Uterus (tissue), 4 donors: ENCODE measurements around the gene DNAJC17. TPM values are rescaled to one million over a fixed set of nuclear protein-coding genes. Genes with fewer than 3 reads are reported as not detected.

Experiments used
- DNase-seq, 2 donors: peaks; one replicate each; pipeline ENCODE4 v3.0.0-alpha.2; 2019 to 2020
- H3K27ac ChIP-seq, 2 donors: fragments of 200-600 bp; sonication (generic); 1 replicate in 1 of 2; 2 replicates in 1 of 2; pipeline ENCODE4 v1.5.1; 2016 to 2018
- H3K27me3 ChIP-seq, 2 donors: fragments of 200-600 bp; sonication (generic); one replicate each; pipeline ENCODE4 v1.5.1; 2018 to 2019; ENCODE audit warnings: control low read depth in 1 of 2
- H3K36me3 ChIP-seq, 2 donors: fragments of 200-600 bp; sonication (generic); one replicate each; pipeline ENCODE4 v1.5.1; 2019; ENCODE audit warnings: control low read depth in 1 of 2
- H3K4me1 ChIP-seq, 2 donors: fragments of 200-600 bp; sonication (generic); one replicate each; pipeline ENCODE4 v1.5.1; 2018 to 2019; ENCODE audit warnings: control low read depth in 1 of 2
- H3K4me3 ChIP-seq, 2 donors: fragments of 200-600 bp; sonication (generic); 1 replicate in 1 of 2; 2 replicates in 1 of 2; pipeline ENCODE4 v1.5.1; 2018 to 2019; ENCODE audit warnings: mild to moderate bottlenecking in 1 of 2
- H3K9me3 ChIP-seq, 2 donors: fragments of 200-600 bp; sonication (generic); one replicate each; pipeline ENCODE4 v1.5.1; 2019; ENCODE audit warnings: control low read depth in 1 of 2
- CTCF ChIP-seq, 4 experiments: fragments of 200-600 bp in 2 of 4; fragments of 450-650 bp in 2 of 4; sonication (generic) in 2 of 4; IDR thresholded peaks; one replicate each; pipeline ENCODE4 v1.5.1; 2016 to 2019; ENCODE audit warnings: antibody characterized with exemption in 4 of 4, mild to moderate bottlenecking in 2 of 4, moderate library complexity in 1 of 4
- POLR2A ChIP-seq, 2 donors: fragments of 450-650 bp; IDR thresholded peaks; one replicate each; pipeline ENCODE4 v1.6.1; 2016; ENCODE audit warnings: antibody characterized with exemption in 2 of 2, mild to moderate bottlenecking in 1 of 2, moderate library complexity in 1 of 2
- intact Hi-C: fragments of 100-400 bp; cut with DNase I; formaldehyde crosslinking; loops from one replicate; pipeline ENCODE4 v1.15.1; 2023; ENCODE audit warnings: low total_unique reads
- total RNA-seq, 4 donors: library from RNA; depleted of rRNA in 3 of 4; stranded (reverse); fragments of >200 nt in 3 of 4; gene quantifications; one replicate each; pipeline versions ENCODE4 v1.1.0 to v1.2.4, GENCODE V29; 2014 to 2023
- donor health status: DM: yes; HTN: yes; CAD: no.

The DNAJC17 gene
- total RNA-seq, 4 donors from 2014 or later = 6.1 to 79.4 (median 32.5) TPM

- no peaks in the 10 kb centered on the region for H3K36me3 ChIP-seq
- DNase-seq = no peak
- H3K4me3 ChIP-seq = no peak overlapping the region
- intact Hi-C loops = no loop called here
- H3K4me1 ChIP-seq = no peaks in the 10 kb centered on the region
- no peak for TF ChIP-seq POLR2A (IDR thresholded peaks at IDR 0.05)
- H3K9me3 ChIP-seq = no peaks in the 10 kb centered on the region
- no peaks in the 10 kb centered on the region for H3K27me3 ChIP-seq
- H3K27ac ChIP-seq = no peak overlapping the region
Measured at GRCh38 chr15:40823572-40824343, 16.5 kb upstream of the DNAJC17 start.

- Histone ChIP-seq H3K4me3 (no peak overlapping the region), H3K4me1 (no peaks in the 10 kb centered on the region), H3K9me3 (no peaks in the 10 kb centered on the region), H3K27me3 (no peaks in the 10 kb centered on the region), H3K36me3 (no peaks in the 10 kb centered on the region), H3K27ac (no peak overlapping the region)
- TF ChIP-seq POLR2A (IDR thresholded peaks at IDR 0.05) (no peak), CTCF (IDR thresholded peaks at IDR 0.05) (no peak)
- DNase-seq = no peak
- intact Hi-C loops = no loop called here
Measured at GRCh38 chr15:40821195-40821594, 13.9 kb upstream of the DNAJC17 start.

- Histone ChIP-seq H3K4me1 (no peaks in the 10 kb centered on the region), H3K27ac (no peak overlapping the region), H3K27me3 (no peaks in the 10 kb centered on the region), H3K9me3 (no peaks in the 10 kb centered on the region), H3K36me3 (no peaks in the 10 kb centered on the region), H3K4me3 (no peak overlapping the region)
- TF ChIP-seq POLR2A (IDR thresholded peaks at IDR 0.05) = no peak
- no peak for TF ChIP-seq CTCF (IDR thresholded peaks at IDR 0.05)
- intact Hi-C loops = no loop called here
- DNase-seq = no peak
Measured at GRCh38 chr15:40819048-40819447, 11.8 kb upstream of the DNAJC17 start.

GRCh38 chr15:40815042-40815698, 7.9 kb upstream of the DNAJC17 start:
- TF ChIP-seq POLR2A (IDR thresholded peaks at IDR 0.05) = no peak
- H3K4me3 ChIP-seq = no peak overlapping the region
- no peak overlapping the region for H3K27ac ChIP-seq
- H3K9me3 ChIP-seq = no peaks in the 10 kb centered on the region
- H3K27me3 ChIP-seq = no peaks in the 10 kb centered on the region
- intact Hi-C loops = no loop called here
- H3K36me3 ChIP-seq = no peaks in the 10 kb centered on the region
- DNase-seq = no peak
- H3K4me1 ChIP-seq = no peaks in the 10 kb centered on the region

- intact Hi-C loops = no loop called here
Measured at GRCh38 chr15:40812721-40813425, 5.6 kb upstream of the DNAJC17 start.

More at GRCh38 chr15:40812721-40813425, 5.6 kb upstream of the DNAJC17 start:
- Histone ChIP-seq H3K4me3 (no peak overlapping the region), H3K36me3 (no peaks in the 10 kb centered on the region), H3K27me3 (no peaks in the 10 kb centered on the region), H3K4me1 (peaks cover 0 to 5% of the 10 kb centered on the region in 2 donors), H3K27ac (no peak overlapping the region), H3K9me3 (no peaks in the 10 kb centered on the region)
- no peak for DNase-seq
- TF ChIP-seq POLR2A (IDR thresholded peaks at IDR 0.05) (no peak), CTCF (IDR thresholded peaks at IDR 0.05) (no peak)
